Myocyte (in vitro differentiated cells): Measurements from ENCODE around the gene ZNF180. TPM values are rescaled to one million over a fixed set of nuclear protein-coding genes. Genes with fewer than 3 reads are reported as not detected.
"Not testable (repeated sequence)": the region's sequence is repeated elsewhere in the genome, so short reads cannot be mapped to it uniquely, and the experiment has no call there.

Experiments
- DNase-seq: peaks from one replicate; pipeline ENCODE4 v3.0.0-alpha.2; 2012; ENCODE audit warnings: low read depth
- polyA plus RNA-seq: library from polyadenylated mRNA; unstranded; fragments of >200 nt; gene quantifications from one replicate; pipeline ENCODE4 v1.2.1, GENCODE V29; 2012; ENCODE audit warnings: missing spikeins
- total RNA-seq: library from RNA; depleted of rRNA; stranded (reverse); fragments of >200 nt; gene quantifications from 2 replicates; pipeline ENCODE4 v1.2.3, GENCODE V29; 2014

Gene ZNF180
- 7.4 and 17.9 TPM in 2 replicates for total RNA-seq
- polyA plus RNA-seq: 2.0 TPM

- peak; percentile 95 for DNase-seq
Measured at GRCh38 chr19:44499962-44500949, at the start of gene ZNF180. ZNF180 (minus strand) TSS chr19:44500522; CDS start chr19:44497334, 3,188 bp downstream.

GRCh38 chr19:44549507-44549906, 49.2 kb upstream of the ZNF180 start:
- no peak for DNase-seq

GRCh38 chr19:44548736-44549135, 48.4 kb upstream of the ZNF180 start:
- DNase-seq: no peak

GRCh38 chr19:44544031-44544430, 43.7 kb upstream of the ZNF180 start:
- no peak for DNase-seq

GRCh38 chr19:44542671-44543070, 42.3 kb upstream of the ZNF180 start:
- no peak for DNase-seq

- DNase-seq: no peak
Measured at GRCh38 chr19:44540736-44541135, 40.4 kb upstream of the ZNF180 start.

GRCh38 chr19:44539991-44540390, 39.7 kb upstream of the ZNF180 start:
- no peak for DNase-seq

GRCh38 chr19:44539236-44539826, 39.0 kb upstream of the ZNF180 start:
- no peak for DNase-seq

GRCh38 chr19:44535361-44535760, 35.0 kb upstream of the ZNF180 start:
- DNase-seq: not testable (repeated sequence)

GRCh38 chr19:44532819-44533218, 32.5 kb upstream of the ZNF180 start:
- DNase-seq: no peak

GRCh38 chr19:44530777-44531176, 30.5 kb upstream of the ZNF180 start:
- no peak for DNase-seq

- no peak for DNase-seq
Measured at GRCh38 chr19:44529536-44529935, 29.2 kb upstream of the ZNF180 start, which contains the start of gene CEACAM20. CEACAM20 (minus strand) TSS chr19:44529675; CDS start chr19:44529509, 166 bp downstream.

- DNase-seq: no peak
Measured at GRCh38 chr19:44527554-44527953, 27.2 kb upstream of the ZNF180 start.

- DNase-seq: no peak
Measured at GRCh38 chr19:44525721-44526430, 25.6 kb upstream of the ZNF180 start.

GRCh38 chr19:44521370-44521769, 21.0 kb upstream of the ZNF180 start:
- no peak for DNase-seq

- no peak for DNase-seq
Measured at GRCh38 chr19:44517146-44517545, 16.8 kb upstream of the ZNF180 start.

GRCh38 chr19:44515907-44516306, 15.6 kb upstream of the ZNF180 start:
- no peak for DNase-seq

- no peak for DNase-seq
Measured at GRCh38 chr19:44515031-44515430, 14.7 kb upstream of the ZNF180 start.

- peak; percentile 53 for DNase-seq
Measured at GRCh38 chr19:44512326-44513298, 12.3 kb upstream of the ZNF180 start.

- no peak for DNase-seq
Measured at GRCh38 chr19:44509478-44509877, 9.2 kb upstream of the ZNF180 start.
